GM19372 (cell line): ENCODE data around the gene SNX20.

Experiments
- ATAC-seq: cut with Tn5 transposase; IDR thresholded peaks from one replicate; pipeline ENCODE4 v1.9.1; 2021; ENCODE audit warnings: mild to moderate bottlenecking, low read depth, moderate library complexity; ENCODE audit not compliant: unreplicated experiment

Gene SNX20

GRCh38 chr16:50683689-50684374 lies 2.7 kb upstream of the SNX20 start:
- peak; percentile 69 for ATAC-seq

GRCh38 chr16:50680556-50680893 lies 587 bp downstream of the SNX20 start:
- no peak for ATAC-seq

DNA sequence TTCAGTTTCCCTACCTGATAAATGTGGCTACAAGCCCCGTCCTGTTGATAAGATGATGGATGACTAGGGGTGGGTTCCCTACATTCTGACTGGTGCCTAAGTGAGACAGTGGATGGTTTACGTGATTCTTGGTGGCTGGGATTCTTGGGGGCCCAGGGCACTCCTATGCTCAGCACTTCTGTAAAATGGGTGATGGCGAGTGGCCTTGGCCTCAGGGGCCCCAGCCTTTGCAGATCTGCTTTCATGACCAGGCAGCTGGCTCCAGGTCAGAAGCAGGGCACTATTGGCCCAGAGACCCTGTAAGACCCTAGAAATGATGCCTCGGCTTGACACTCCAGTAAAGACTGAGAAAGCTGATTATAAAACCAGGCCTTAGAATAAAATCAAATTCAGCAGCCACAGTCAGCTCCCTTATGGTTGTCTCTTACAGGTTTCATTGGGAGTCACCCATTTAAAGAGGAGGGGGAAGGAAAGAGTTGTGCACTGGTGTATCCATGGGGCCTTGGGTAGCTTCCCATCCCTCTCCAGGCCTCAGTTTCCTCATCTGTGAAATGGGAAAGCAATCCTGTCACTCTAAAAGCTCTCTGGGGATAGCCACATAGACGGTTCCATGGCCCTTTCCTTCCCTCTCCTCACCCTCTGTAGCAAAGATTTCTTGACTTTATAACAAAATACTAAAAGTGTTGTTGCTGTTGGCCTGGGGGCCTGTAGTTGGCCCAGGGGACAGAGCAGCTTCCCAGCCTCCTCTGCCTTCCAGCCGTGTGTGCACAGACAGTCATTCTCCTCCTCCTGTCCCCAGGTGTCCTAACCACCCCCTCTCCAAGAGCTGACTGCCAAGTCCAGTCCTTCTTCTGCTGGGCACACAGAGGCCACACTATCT lies 1.2 kb downstream of the SNX20 start:
- no peak for ATAC-seq

GRCh38 chr16:50679266-50679665 lies 1.8 kb downstream of the SNX20 start:
- ATAC-seq, result no peak

- ATAC-seq, result no peak
These were observed 2.6 kb downstream of the SNX20 start for GRCh38 chr16:50678531-50678930.

GRCh38 chr16:50677351-50677750 lies 3.8 kb downstream of the SNX20 start:
- ATAC-seq, result no peak

DNA sequence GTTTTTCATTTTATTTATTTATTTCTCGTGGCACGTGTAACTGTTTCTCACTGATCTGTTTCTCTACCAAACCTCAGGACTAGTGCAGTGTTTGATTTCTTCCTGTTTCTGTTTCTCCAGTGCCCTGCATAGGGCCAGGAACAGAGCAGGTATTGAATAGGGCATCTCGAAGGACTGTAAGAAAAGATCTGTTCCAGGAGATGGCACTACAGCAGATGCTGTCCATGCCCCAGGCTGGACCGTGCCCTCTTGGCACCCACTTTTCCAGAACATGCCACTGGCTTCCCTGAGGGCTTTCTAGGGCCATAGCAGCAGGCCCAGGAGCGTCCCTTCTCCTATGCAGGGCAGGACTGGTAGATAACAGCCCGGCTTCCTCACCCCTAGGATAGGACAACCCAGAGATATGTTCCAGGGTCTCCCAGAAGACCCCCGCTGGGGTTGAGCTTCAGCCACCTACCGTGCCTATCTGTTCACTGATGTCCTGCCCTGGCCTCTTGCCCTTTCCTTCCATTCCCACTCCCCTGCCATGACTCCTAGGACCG lies 4.4 kb downstream of the SNX20 start:
- no peak for ATAC-seq

DNA sequence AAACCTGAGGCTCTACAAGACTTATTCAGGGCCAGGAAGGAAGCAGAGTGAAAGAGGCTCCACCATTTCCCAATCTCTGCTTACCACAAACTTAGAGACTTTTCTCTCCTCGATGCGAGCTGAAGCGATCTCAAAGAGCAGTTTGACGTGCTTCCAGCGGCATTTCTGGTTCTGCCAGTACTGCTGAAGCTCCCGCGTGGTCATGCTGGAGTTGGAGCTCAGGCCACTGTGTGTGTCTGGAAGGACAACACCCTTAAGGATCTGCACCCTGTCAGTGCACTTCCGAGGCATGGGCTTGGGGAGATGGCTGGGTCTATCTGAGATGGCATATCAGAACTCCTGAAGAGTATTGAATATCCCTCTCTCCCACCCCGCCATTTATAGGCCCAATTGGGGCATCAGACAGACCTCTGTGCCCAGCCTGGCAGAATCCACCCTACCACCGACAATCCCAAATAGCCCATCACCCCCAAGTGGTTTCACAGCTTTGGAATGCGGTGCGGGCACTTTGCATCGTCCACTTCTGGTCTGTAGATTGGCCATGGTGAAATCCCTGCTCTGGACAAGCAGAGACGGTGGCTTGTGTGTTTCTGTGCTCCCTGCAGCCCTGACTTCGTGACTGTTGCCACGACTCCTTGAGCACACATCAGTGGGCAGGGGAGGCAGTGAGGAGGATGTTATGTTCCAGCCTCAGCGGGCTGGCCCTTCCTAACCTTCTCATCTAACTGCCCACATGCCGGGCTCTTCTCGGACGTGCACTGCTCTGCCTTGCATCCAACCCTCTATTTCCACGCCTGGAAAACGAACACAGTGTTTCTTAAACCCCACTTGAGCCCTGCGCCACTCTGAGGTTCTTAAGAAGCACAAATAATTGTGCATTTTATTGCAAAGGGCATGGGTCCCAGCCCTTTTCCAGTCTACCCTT lies 5.2 kb downstream of the SNX20 start:
- ATAC-seq, result no peak

DNA sequence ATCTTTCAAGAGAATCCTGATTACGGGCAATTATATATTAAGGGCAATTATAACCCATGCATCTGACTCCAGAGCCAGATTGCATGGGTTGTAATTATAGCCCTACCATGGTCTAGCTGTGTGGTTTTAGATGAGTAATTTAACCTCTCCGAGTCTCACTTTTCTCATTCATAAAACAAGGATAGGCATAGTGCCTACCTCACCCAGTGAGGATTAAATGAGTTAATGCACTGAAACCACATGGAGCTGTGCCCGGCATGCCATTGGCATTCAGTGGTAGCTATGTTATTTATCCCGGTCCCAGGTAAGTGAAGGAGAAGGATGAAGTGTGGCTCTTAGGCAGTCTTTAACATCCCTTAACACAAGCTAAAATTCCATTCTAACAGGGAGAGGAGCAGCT lies 6.3 kb downstream of the SNX20 start:
- no peak for ATAC-seq

- ATAC-seq, result no peak
These were observed 7.4 kb downstream of the SNX20 start for GRCh38 chr16:50673496-50674275.

- ATAC-seq, result no peak
These were observed 9.4 kb downstream of the SNX20 start for GRCh38 chr16:50671644-50672260.

DNA sequence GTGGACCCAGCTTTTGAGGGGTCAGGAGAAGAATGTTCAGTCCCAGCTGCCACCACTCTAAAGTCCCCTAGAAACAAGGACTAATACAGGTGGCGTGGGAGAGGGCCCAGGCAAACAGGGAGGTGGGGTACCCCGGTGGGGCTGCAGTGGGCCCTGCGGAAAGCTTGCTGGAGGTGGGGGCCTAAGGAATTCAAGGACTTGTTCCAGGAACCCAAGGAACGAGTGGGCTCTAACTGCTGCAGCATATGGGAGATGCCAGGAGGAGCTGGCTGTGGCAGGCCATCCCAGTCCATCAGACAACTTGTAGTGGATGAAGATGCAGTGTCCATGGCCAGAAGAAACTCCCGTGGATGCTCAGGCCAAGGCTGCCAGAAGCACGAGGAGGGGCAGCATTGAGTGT lies 10.6 kb downstream of the SNX20 start:
- ATAC-seq, result no peak

- ATAC-seq, result no peak
These were observed 11.4 kb downstream of the SNX20 start for GRCh38 chr16:50669741-50670140.

- no peak for ATAC-seq
These were observed 12.6 kb downstream of the SNX20 start for GRCh38 chr16:50668368-50669008.

- no peak for ATAC-seq
These were observed 13.4 kb downstream of the SNX20 start for GRCh38 chr16:50667497-50668367.

- peak; percentile 87 for ATAC-seq
These were observed 14.2 kb downstream of the SNX20 start for GRCh38 chr16:50666658-50667496.
